DOHH2 (cell line): ENCODE results near the gene MGAT5.

Experiments
- EZH2phosphoT487 ChIP-seq: fragments of 200-600 bp; sonication (generic); IDR thresholded peaks from 2 replicates; pipeline ENCODE4 v1.6.1; 2017; ENCODE audit warnings: borderline replicate concordance, mild to moderate bottlenecking, antibody characterized with exemption, low read length, moderate library complexity, mixed read lengths
- TF ChIP-seq, protein P1 (sequence below): fragments of 200-600 bp; sonication (generic); IDR thresholded peaks from one replicate; pipeline ENCODE4 v1.5.1; 2014; ENCODE audit warnings: antibody characterized with exemption, mild to moderate bottlenecking, low read depth, low read length; ENCODE audit not compliant: poor library complexity, severe bottlenecking

- TF ChIP-seq EZH2phosphoT487, result no peak
- TF ChIP-seq, protein P1, sequence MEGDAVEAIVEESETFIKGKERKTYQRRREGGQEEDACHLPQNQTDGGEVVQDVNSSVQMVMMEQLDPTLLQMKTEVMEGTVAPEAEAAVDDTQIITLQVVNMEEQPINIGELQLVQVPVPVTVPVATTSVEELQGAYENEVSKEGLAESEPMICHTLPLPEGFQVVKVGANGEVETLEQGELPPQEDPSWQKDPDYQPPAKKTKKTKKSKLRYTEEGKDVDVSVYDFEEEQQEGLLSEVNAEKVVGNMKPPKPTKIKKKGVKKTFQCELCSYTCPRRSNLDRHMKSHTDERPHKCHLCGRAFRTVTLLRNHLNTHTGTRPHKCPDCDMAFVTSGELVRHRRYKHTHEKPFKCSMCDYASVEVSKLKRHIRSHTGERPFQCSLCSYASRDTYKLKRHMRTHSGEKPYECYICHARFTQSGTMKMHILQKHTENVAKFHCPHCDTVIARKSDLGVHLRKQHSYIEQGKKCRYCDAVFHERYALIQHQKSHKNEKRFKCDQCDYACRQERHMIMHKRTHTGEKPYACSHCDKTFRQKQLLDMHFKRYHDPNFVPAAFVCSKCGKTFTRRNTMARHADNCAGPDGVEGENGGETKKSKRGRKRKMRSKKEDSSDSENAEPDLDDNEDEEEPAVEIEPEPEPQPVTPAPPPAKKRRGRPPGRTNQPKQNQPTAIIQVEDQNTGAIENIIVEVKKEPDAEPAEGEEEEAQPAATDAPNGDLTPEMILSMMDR, result no peak
Observed at GRCh38 chr2:134351016-134351415, 97.1 kb downstream of the MGAT5 start.
